ENCODE results near the gene SART3.

GRCh38 chr12:108561852-108562347, 927 bp upstream of the SART3 start:
- TF ChIP-seq CTCF (IDR thresholded peaks at IDR 0.05) (no peak), POLR2A (IDR thresholded peaks at IDR 0.05) (no peak), EP300 (IDR thresholded peaks at IDR 0.05) (no peak)
